Upper lobe of left lung (tissue), 4 donors: Measurements from ENCODE around the gene APBB2.

ENCODE experiments used
- CTCF ChIP-seq, 6 experiments: fragments of 450-650 bp in 4 of 6; fragments of 200-600 bp in 2 of 6; sonication (generic) in 2 of 6; IDR thresholded peaks; one replicate each; pipeline ENCODE4 v1.5.1; 2016 to 2019; ENCODE audit warnings: antibody characterized with exemption in 6 of 6
- POLR2A ChIP-seq, 4 donors: fragments of 450-650 bp; IDR thresholded peaks; one replicate each; pipeline ENCODE4 v1.5.1; 2016 to 2017; ENCODE audit warnings: antibody characterized with exemption in 4 of 4, mild to moderate bottlenecking in 2 of 4

GRCh38 chr4:40990236-40990898, 224.0 kb downstream of the APBB2 start:
- TF ChIP-seq CTCF (IDR thresholded peaks at IDR 0.05) = no peak
- no peak for TF ChIP-seq POLR2A (IDR thresholded peaks at IDR 0.05)
